CD4-positive, alpha-beta memory T cell (primary cell): ENCODE measurements around the gene USF2. TPM values are rescaled to one million over a fixed set of nuclear protein-coding genes. Genes with fewer than 3 reads are reported as not detected.

Source experiments
- CTCF ChIA-PET: fragments of 350-600 bp; sonication (Branson Sonifier 250); formaldehyde crosslinking; loops from one replicate; lab custom pipeline; 2021; ENCODE audit warnings: inconsistent platforms; ENCODE audit not compliant: partially characterized antibody; lab: Charles Lee
- POLR2A ChIA-PET: fragments of 350-600 bp; sonication (Branson Sonifier 250); formaldehyde crosslinking; loops from one replicate; lab custom pipeline; 2021; ENCODE audit not compliant: partially characterized antibody; lab: Charles Lee
- DNase-seq, 5 donors: peaks; one replicate each; pipeline versions ENCODE4 v3.0.0 to v3.0.0-alpha.2; 2020 to 2022; ENCODE audit warnings: mixed read lengths in 1 of 5
- H3K27ac ChIP-seq: one replicate; pipeline ENCODE4 v1.7.0; 2013; ENCODE audit warnings: low read depth, low read length
- H3K27me3 ChIP-seq: 2 replicates; pipeline ENCODE4 v1.7.0; 2013; ENCODE audit warnings: mild to moderate bottlenecking, low read length, moderate library complexity; ENCODE audit not compliant: insufficient read depth
- H3K36me3 ChIP-seq: 2 replicates; pipeline ENCODE4 v1.7.0; 2013; ENCODE audit warnings: mild to moderate bottlenecking, low read length, moderate library complexity; ENCODE audit not compliant: insufficient read depth
- H3K4me1 ChIP-seq: 2 replicates; pipeline ENCODE4 v1.7.0; 2013; ENCODE audit warnings: mild to moderate bottlenecking, low read length, moderate library complexity; ENCODE audit not compliant: insufficient read depth
- H3K4me3 ChIP-seq, 2 donors: one replicate each; pipeline ENCODE4 v1.7.0; 2013; ENCODE audit warnings: low read length in 2 of 2, mild to moderate bottlenecking in 1 of 2
- H3K9me3 ChIP-seq, 2 donors: one replicate each; pipeline ENCODE4 v1.7.0; 2013; ENCODE audit warnings: low read length in 2 of 2, control low read depth in 1 of 2; ENCODE audit not compliant: control insufficient read depth in 1 of 2
- H3K27ac Mint-ChIP-seq, 7 donors: one replicate each; pipeline ENCODE4 v1.8.0; 2020 to 2021; ENCODE audit warnings: mixed read lengths in 7 of 7, mild to moderate bottlenecking in 6 of 7, inconsistent platforms in 3 of 7, moderate library complexity in 3 of 7
- H3K27me3 Mint-ChIP-seq, 2 donors: one replicate each; pipeline ENCODE4 v1.8.0; 2020 to 2021; ENCODE audit warnings: mixed read lengths in 2 of 2
- H3K36me3 Mint-ChIP-seq, 2 donors: one replicate each; pipeline ENCODE4 v1.8.0; 2020 to 2021; ENCODE audit warnings: mixed read lengths in 2 of 2, inconsistent platforms in 1 of 2, mild to moderate bottlenecking in 1 of 2
- H3K4me1 Mint-ChIP-seq, 4 donors: one replicate each; pipeline ENCODE4 v1.8.0; 2020 to 2021; ENCODE audit warnings: mixed read lengths in 4 of 4, mild to moderate bottlenecking in 1 of 4
- H3K4me3 Mint-ChIP-seq, 8 donors: one replicate each; pipeline ENCODE4 v1.8.0; 2020 to 2021; ENCODE audit warnings: mixed read lengths in 8 of 8, mild to moderate bottlenecking in 7 of 8, moderate library complexity in 6 of 8, inconsistent platforms in 3 of 8
- H3K9me3 Mint-ChIP-seq, 8 donors: one replicate each; pipeline ENCODE4 v1.8.0; 2020 to 2021; ENCODE audit warnings: mixed read lengths in 8 of 8, mild to moderate bottlenecking in 5 of 8, inconsistent platforms in 3 of 8, moderate library complexity in 1 of 8
- intact Hi-C: fragments of 100-400 bp; cut with micrococcal nuclease; formaldehyde crosslinking; loops from one replicate; pipeline ENCODE4 v1.15.1; 2023
- polyA plus RNA-seq, 2 donors: library from polyadenylated mRNA; unstranded; fragments of 300-500 nt; fragmentation: Illumina TruSeq; gene quantifications; one replicate each; pipeline ENCODE4 v1.2.3, GENCODE V29; 2021
- total RNA-seq, 2 experiments: library from RNA; stranded (reverse); gene quantifications; one replicate each; pipeline ENCODE4 v1.2.3, GENCODE V29; 2021

The USF2 gene
- total and polyA plus RNA-seq, 4 experiments from 2014 or later: 2.2 to 216 (median 107) TPM

DNA sequence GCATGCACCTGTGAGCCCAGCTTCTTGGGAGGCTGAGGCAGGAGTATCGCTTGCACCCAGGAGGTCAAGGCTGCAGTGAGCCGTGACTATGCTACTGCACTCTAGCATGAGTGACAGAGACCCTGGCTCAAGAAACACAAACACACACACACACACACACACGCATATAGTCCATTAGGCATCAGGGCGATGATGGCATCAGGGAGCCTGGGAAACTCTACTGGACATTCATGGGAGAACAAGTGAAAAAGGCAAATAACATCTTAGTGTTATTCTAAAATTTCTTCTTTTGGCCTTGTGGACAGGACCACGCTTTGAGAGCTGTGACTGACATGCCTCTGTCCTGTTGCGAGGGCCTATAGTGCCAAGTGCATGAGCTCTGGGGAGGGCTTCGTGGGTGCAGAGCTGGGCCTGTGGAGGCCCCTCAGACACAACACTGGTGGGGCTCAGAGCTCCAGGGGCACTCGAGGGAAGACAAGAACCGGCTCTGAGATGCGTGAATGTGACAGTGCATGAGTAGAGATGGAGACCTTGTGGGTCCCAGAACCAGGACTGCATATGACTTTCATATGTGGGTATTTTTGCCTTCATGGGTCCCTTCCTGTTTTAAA lies 8.0 kb upstream of the USF2 start:
- H3K9me3 Mint-ChIP-seq: peaks cover 0 to 1% (median 0%) of the 10 kb centered on the region in 8 donors
- intact Hi-C loops: no loop called here
- peak overlapping the region in 4 of 7 donors; percentile 46 to 77 (median 60) for H3K27ac Mint-ChIP-seq
- ChIA-PET POLR2A (interaction anchor here (0.6 to 7.7 kb wide), 4 partner anchors 10 to 61 kb away, joined by 3 to 48 read pairs (median 4); no protein-coding TSS in a partner anchor), CTCF (no interaction called here)
- no peaks in the 10 kb centered on the region for H3K27me3 Mint-ChIP-seq
- H3K36me3 ChIP-seq: peaks cover 10% of the 10 kb centered on the region
- H3K4me1 Mint-ChIP-seq: peaks cover 19 to 33% (median 27%) of the 10 kb centered on the region in 4 donors
- no peak overlapping the region for H3K4me3 ChIP-seq
- H3K27me3 ChIP-seq: no peaks in the 10 kb centered on the region
- DNase-seq: no peak
- no peak overlapping the region for H3K27ac ChIP-seq
- no peak overlapping the region for H3K4me3 Mint-ChIP-seq
- peaks cover 0 to 37% of the 10 kb centered on the region in 2 donors for H3K36me3 Mint-ChIP-seq
- H3K9me3 ChIP-seq: no peaks in the 10 kb centered on the region
- peaks cover 16% of the 10 kb centered on the region for H3K4me1 ChIP-seq

DNA sequence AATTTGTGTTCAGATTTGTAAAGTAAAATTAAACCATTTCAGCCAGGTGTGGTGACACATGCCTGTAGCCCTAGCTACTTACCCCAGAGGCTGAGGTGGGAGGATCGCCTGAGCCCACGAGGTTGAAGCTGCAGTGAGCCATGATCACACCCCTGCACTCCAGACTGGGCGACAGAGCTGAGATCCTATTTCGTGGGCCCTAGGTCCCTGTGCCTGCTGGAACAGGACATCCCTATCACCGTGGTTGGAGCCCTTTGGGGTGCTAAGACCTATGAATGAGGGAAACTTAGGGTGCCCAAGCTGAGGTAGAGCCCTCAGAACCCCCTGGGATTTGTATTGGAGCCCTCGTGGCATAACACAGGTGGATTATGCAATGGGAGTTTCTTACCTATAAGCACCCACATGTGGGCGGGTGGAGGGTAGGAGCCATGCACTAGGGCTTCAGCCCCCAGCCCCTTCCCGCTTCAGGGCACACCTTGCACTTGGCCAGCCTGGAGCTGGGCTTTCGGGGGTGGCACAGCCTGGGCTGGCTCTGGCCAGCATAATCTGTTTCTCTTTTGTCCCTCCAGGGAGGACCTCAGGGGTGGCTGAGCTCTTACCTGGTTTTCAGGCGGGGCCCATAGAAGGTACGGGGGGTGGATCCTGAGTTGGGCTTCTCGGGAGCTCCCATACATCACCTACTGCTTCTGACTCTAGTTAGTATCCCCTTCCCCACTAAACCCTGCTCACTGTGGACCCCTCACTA lies 7.2 kb upstream of the USF2 start:
- CTCF ChIA-PET: interaction anchor here (0.7 kb wide), 1 partner anchor 26 kb away, joined by 4 read pairs; no protein-coding TSS in a partner anchor
- no peak overlapping the region for H3K27ac ChIP-seq
- H3K4me1 ChIP-seq: peaks cover 20% of the 10 kb centered on the region
- no peak overlapping the region for H3K4me3 ChIP-seq
- POLR2A ChIA-PET: interaction anchor here (0.6 to 7.7 kb wide), 6 partner anchors 11 to 62 kb away, joined by 3 to 48 read pairs (median 3); no protein-coding TSS in a partner anchor
- peaks cover 19 to 37% (median 30%) of the 10 kb centered on the region in 4 donors for H3K4me1 Mint-ChIP-seq
- H3K36me3 ChIP-seq: peaks cover 10% of the 10 kb centered on the region
- peaks cover 3 to 40% of the 10 kb centered on the region in 2 donors for H3K36me3 Mint-ChIP-seq
- H3K27me3 Mint-ChIP-seq: no peaks in the 10 kb centered on the region
- peaks cover 0 to 1% (median 0%) of the 10 kb centered on the region in 8 donors for H3K9me3 Mint-ChIP-seq
- DNase-seq: no peak
- intact Hi-C loops: no loop called here
- H3K27ac Mint-ChIP-seq: peak overlapping the region in 5 of 7 donors; percentile 15 to 77 (median 46)
- H3K4me3 Mint-ChIP-seq: no peak overlapping the region
- no peaks in the 10 kb centered on the region for H3K9me3 ChIP-seq
- H3K27me3 ChIP-seq: no peaks in the 10 kb centered on the region

DNA sequence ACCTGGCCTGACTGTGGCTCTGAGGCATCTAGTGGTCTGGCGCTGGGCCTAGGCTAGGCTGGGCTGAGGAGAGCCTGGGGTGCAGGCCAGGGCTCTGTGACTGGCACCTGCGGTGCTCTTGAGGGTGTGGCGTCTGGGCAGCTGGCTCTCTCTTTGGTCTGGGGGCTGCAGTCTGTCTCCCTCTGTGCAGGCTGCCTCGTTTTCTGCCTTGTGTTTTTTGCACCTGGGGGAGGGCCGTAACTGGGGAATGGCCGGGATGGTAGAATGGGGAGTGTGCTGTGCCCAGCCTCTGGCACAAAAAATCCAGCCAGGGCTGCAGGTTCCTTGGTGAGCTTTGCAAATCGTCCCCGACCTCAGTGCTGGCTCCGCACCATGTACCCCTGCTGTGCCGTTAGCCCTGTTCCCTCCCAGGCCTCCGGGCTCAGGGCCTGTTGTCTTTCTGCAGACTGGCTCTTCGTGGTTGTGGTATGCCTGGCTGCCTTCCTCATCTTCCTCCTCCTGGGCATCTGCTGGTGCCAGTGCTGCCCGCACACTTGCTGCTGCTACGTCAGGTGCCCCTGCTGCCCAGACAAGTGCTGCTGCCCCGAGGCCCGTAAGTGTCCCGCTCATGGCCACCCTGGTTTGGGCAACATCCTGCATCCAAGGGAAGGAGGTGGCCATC lies 6.5 kb upstream of the USF2 start:
- peak overlapping the region in 2 of 7 donors; percentile 22 to 80 for H3K27ac Mint-ChIP-seq
- H3K9me3 Mint-ChIP-seq: peaks cover 0 to 1% (median 0%) of the 10 kb centered on the region in 8 donors
- Histone ChIP-seq H3K4me3 (no peak overlapping the region), H3K27ac (no peak overlapping the region), H3K36me3 (peaks cover 10% of the 10 kb centered on the region), H3K4me1 (peaks cover 20% of the 10 kb centered on the region), H3K27me3 (no peaks in the 10 kb centered on the region), H3K9me3 (no peaks in the 10 kb centered on the region)
- DNase-seq: no peak
- H3K4me3 Mint-ChIP-seq: no peak overlapping the region
- no peaks in the 10 kb centered on the region for H3K27me3 Mint-ChIP-seq
- intact Hi-C loops: no loop called here
- ChIA-PET CTCF (interaction anchor here (0.7 kb wide), 1 partner anchor 26 kb away, joined by 4 read pairs; no protein-coding TSS in a partner anchor), POLR2A (interaction anchor here (0.7 to 7.7 kb wide), 5 partner anchors 12 to 50 kb away, joined by 3 to 48 read pairs (median 3); no protein-coding TSS in a partner anchor)
- H3K36me3 Mint-ChIP-seq: peaks cover 3 to 40% of the 10 kb centered on the region in 2 donors
- H3K4me1 Mint-ChIP-seq: peaks cover 14 to 31% (median 26%) of the 10 kb centered on the region in 4 donors

- Mint-ChIP-seq H3K9me3 (peaks cover 0 to 1% (median 0%) of the 10 kb centered on the region in 8 donors), H3K27me3 (no peaks in the 10 kb centered on the region), H3K4me1 (peaks cover 9 to 27% (median 19%) of the 10 kb centered on the region in 4 donors), H3K27ac (peak overlapping the region in 6 of 7 donors; percentile 32 to 90 (median 82)), H3K4me3 (peak overlapping the region in 2 of 8 donors; percentile 35 to 46), H3K36me3 (peaks cover 3 to 40% of the 10 kb centered on the region in 2 donors)
- H3K4me1 ChIP-seq: peaks cover 18% of the 10 kb centered on the region
- H3K27me3 ChIP-seq: no peaks in the 10 kb centered on the region
- DNase-seq: no peak
- H3K9me3 ChIP-seq: no peaks in the 10 kb centered on the region
- H3K4me3 ChIP-seq: no peak overlapping the region
- POLR2A ChIA-PET: interaction anchor here (0.6 to 7.7 kb wide), 17 partner anchors 8 to 187 kb away, joined by 3 to 95 read pairs (median 4); partner anchors contain the start of gene FXYD5
- intact Hi-C loops: no loop called here
- no peak overlapping the region for H3K27ac ChIP-seq
- H3K36me3 ChIP-seq: peaks cover 10% of the 10 kb centered on the region
- CTCF ChIA-PET: interaction anchor here (0.5 to 1.5 kb wide), 7 partner anchors 11 to 231 kb away, joined by 3 to 6 read pairs (median 3); partner anchors contain the start of gene FXYD7
Measured at GRCh38 chr19:35264268-35265125, 4.3 kb upstream of the USF2 start.

- peak overlapping the region in 7 of 8 donors; percentile 49 to 81 (median 72) for H3K4me3 Mint-ChIP-seq
- H3K9me3 ChIP-seq: no peaks in the 10 kb centered on the region
- H3K27me3 Mint-ChIP-seq: no peaks in the 10 kb centered on the region
- H3K27ac ChIP-seq: no peak overlapping the region
- ChIA-PET POLR2A (interaction anchor here (0.7 to 7.7 kb wide), 16 partner anchors 9 to 111 kb away, joined by 3 to 95 read pairs (median 6); partner anchors contain the start of gene FXYD5), CTCF (interaction anchor here (0.5 to 1.5 kb wide), 3 partner anchors 123 to 230 kb away, joined by 3 to 6 read pairs (median 3); partner anchors contain the start of gene FXYD7)
- H3K36me3 Mint-ChIP-seq: peaks cover 3 to 42% of the 10 kb centered on the region in 2 donors
- DNase-seq: no peak
- peak overlapping the region; percentile 79 to 90 (median 86) for H3K27ac Mint-ChIP-seq
- no peaks in the 10 kb centered on the region for H3K27me3 ChIP-seq
- peaks cover 11% of the 10 kb centered on the region for H3K36me3 ChIP-seq
- peaks cover 0 to 1% (median 0%) of the 10 kb centered on the region in 8 donors for H3K9me3 Mint-ChIP-seq
- peaks cover 12 to 27% (median 23%) of the 10 kb centered on the region in 4 donors for H3K4me1 Mint-ChIP-seq
- intact Hi-C loops: no loop called here
- no peak overlapping the region for H3K4me3 ChIP-seq
- H3K4me1 ChIP-seq: peaks cover 24% of the 10 kb centered on the region
Measured at GRCh38 chr19:35265126-35265899, 3.4 kb upstream of the USF2 start.
